CD4-positive, alpha-beta T cell treated with Interleukin-1 beta for 1 hour (primary cell): ENCODE data around the gene EXOSC7.

ENCODE experiments used
- DNase-seq, 2 donors: peaks; one replicate each; pipeline ENCODE4 v3.0.0-alpha.2; 2020 to 2022

EXOSC7 gene

GRCh38 chr3:45056608-45057301 is 80.7 kb downstream of the EXOSC7 start:
- no peak for DNase-seq

GRCh38 chr3:45057557-45057956 is 81.5 kb downstream of the EXOSC7 start:
- no peak for DNase-seq

GRCh38 chr3:45059132-45059531 is 83.1 kb downstream of the EXOSC7 start:
- no peak for DNase-seq

- DNase-seq, result no peak
Observed at GRCh38 chr3:45060165-45060892, 84.3 kb downstream of the EXOSC7 start.
